CMK (cell line): ENCODE results near the gene IREB2.
A peak's percentile ranks its signal among the peaks of the same experiment; 100 is the strongest.
"Not testable (repeated sequence)": the region's sequence is repeated elsewhere in the genome, so short reads cannot be mapped to it uniquely, and the experiment has no call there.

Experiments
- DNase-seq: peaks from one replicate; pipeline ENCODE4 v3.0.0-alpha.2; 2010; ENCODE audit warnings: low read depth

IREB2 gene

GRCh38 chr15:78434134-78434533 is 3.9 kb upstream of the IREB2 start:
- DNase-seq = no peak

- not testable (repeated sequence) for DNase-seq
Observed at GRCh38 chr15:78434711-78435110, 3.3 kb upstream of the IREB2 start.

- DNase-seq = peak; percentile 70
Observed at GRCh38 chr15:78437107-78437761, 782 bp upstream of the IREB2 start.

- peak; percentile 51 for DNase-seq
Observed at GRCh38 chr15:78438619-78439285, 736 bp downstream of the IREB2 start.

- DNase-seq = no peak
Observed at GRCh38 chr15:78440375-78441373, 2.7 kb downstream of the IREB2 start.

GRCh38 chr15:78444255-78444654 is 6.2 kb downstream of the IREB2 start:
- no peak for DNase-seq

GRCh38 chr15:78445875-78446274 is 7.9 kb downstream of the IREB2 start:
- no peak for DNase-seq

GRCh38 chr15:78446551-78446950 is 8.5 kb downstream of the IREB2 start:
- no peak for DNase-seq

GRCh38 chr15:78448441-78449219 is 10.6 kb downstream of the IREB2 start:
- DNase-seq = no peak

GRCh38 chr15:78449220-78449999 is 11.4 kb downstream of the IREB2 start:
- DNase-seq = no peak

- no peak for DNase-seq
Observed at GRCh38 chr15:78450285-78450858, 12.4 kb downstream of the IREB2 start.

GRCh38 chr15:78452485-78452884 is 14.5 kb downstream of the IREB2 start:
- no peak for DNase-seq

GRCh38 chr15:78453447-78453846 is 15.4 kb downstream of the IREB2 start:
- DNase-seq = no peak

GRCh38 chr15:78454992-78455391 is 17.0 kb downstream of the IREB2 start:
- DNase-seq = peak; percentile 24

GRCh38 chr15:78455749-78456148 is 17.7 kb downstream of the IREB2 start:
- DNase-seq = no peak

GRCh38 chr15:78456426-78456825 is 18.4 kb downstream of the IREB2 start:
- no peak for DNase-seq

- no peak for DNase-seq
Observed at GRCh38 chr15:78457101-78457500, 19.1 kb downstream of the IREB2 start.

- DNase-seq = no peak
Observed at GRCh38 chr15:78460737-78461136, 22.7 kb downstream of the IREB2 start.

GRCh38 chr15:78461171-78461888 is 23.3 kb downstream of the IREB2 start:
- DNase-seq = no peak

- no peak for DNase-seq
Observed at GRCh38 chr15:78469031-78469430, 31.0 kb downstream of the IREB2 start.
